ENCODE data around the gene PSME3IP1. TPM values are rescaled to one million over a fixed set of nuclear protein-coding genes. Genes with fewer than 3 reads are reported as not detected.

PSME3IP1 gene
- total and polyA plus RNA-seq, 12 donors: 49.6 to 66.8 (median 61.4) TPM

GRCh38 chr16:57186872-57187854 is 1.3 kb upstream of the PSME3IP1 start:
- DNase-seq (no peak), ATAC-seq (peak in 4 of 8 donors; percentile 1 to 6 (median 3))
- no peak for TF ChIP-seq CTCF (IDR thresholded peaks at IDR 0.05)
- Histone ChIP-seq H3K4me3 (peak overlapping the region; percentile 76 to 99 (median 80)), H3K27ac (peak overlapping the region; percentile 82 to 96 (median 92)), H3K4me1 (peaks cover 0 to 59% (median 44%) of the 10 kb centered on the region in 9 donors), H3K9me3 (no peaks in the 10 kb centered on the region), H3K36me3 (peaks cover 0 to 11% (median 0%) of the 10 kb centered on the region in 9 donors), H3K27me3 (no peaks in the 10 kb centered on the region)
- 3% methylated on average over 28 of the region's 28 CpGs for WGBS, 2 donors
- intact Hi-C loops (cut with DNase I): loop anchor here in 1 of 10 donors (5.0 kb wide), 1 partner anchor 110 kb away; no protein-coding TSS in a partner anchor

GRCh38 chr16:57185446-57185944 is 344 bp downstream of the PSME3IP1 start:
- ATAC-seq (peak in 7 of 8 donors; percentile 5 to 43 (median 20)), DNase-seq (peak; percentile 36 to 53)
- H3K27ac ChIP-seq: peak overlapping the region; percentile 69 to 97 (median 92)
- peak overlapping the region; percentile 61 to 99 (median 78) for H3K4me3 ChIP-seq
- intact Hi-C loops (cut with DNase I): loop anchor here in 1 of 10 donors (5.0 kb wide), 1 partner anchor 112 kb away; no protein-coding TSS in a partner anchor
- peaks cover 0 to 11% (median 0%) of the 10 kb centered on the region in 9 donors for H3K36me3 ChIP-seq
- no peaks in the 10 kb centered on the region for H3K9me3 ChIP-seq
- TF ChIP-seq CTCF (IDR thresholded peaks at IDR 0.05): no peak
- 0% methylated on average over 37 of the region's 37 CpGs for whole genome bisulfite sequencing, 2 donors
- H3K27me3 ChIP-seq: no peaks in the 10 kb centered on the region
- peaks cover 0 to 43% (median 36%) of the 10 kb centered on the region in 9 donors for H3K4me1 ChIP-seq

GRCh38 chr16:57184887-57185445 is 873 bp downstream of the PSME3IP1 start:
- intact Hi-C loops (cut with DNase I): loop anchor here in 1 of 10 donors (5.0 kb wide), 1 partner anchor 112 kb away; no protein-coding TSS in a partner anchor
- 23 to 26% methylated on average over 15 of the region's 15 CpGs for WGBS, 2 donors

More at GRCh38 chr16:57184887-57185445, 873 bp downstream of the PSME3IP1 start:
- H3K4me1 ChIP-seq: peaks cover 0 to 41% (median 34%) of the 10 kb centered on the region in 9 donors
- ATAC-seq (no peak), DNase-seq (no peak)
- no peak for TF ChIP-seq CTCF (IDR thresholded peaks at IDR 0.05)
- H3K4me3 ChIP-seq: peak overlapping the region; percentile 61 to 99 (median 78)
- H3K36me3 ChIP-seq: peaks cover 0 to 10% (median 0%) of the 10 kb centered on the region in 9 donors
- H3K9me3 ChIP-seq: no peaks in the 10 kb centered on the region
- peak overlapping the region in 9 of 10 donors; percentile 84 to 97 (median 92) for H3K27ac ChIP-seq
- no peaks in the 10 kb centered on the region for H3K27me3 ChIP-seq
